ENCODE data around the gene KRTAP10-9.

The KRTAP10-9 gene

DNA sequence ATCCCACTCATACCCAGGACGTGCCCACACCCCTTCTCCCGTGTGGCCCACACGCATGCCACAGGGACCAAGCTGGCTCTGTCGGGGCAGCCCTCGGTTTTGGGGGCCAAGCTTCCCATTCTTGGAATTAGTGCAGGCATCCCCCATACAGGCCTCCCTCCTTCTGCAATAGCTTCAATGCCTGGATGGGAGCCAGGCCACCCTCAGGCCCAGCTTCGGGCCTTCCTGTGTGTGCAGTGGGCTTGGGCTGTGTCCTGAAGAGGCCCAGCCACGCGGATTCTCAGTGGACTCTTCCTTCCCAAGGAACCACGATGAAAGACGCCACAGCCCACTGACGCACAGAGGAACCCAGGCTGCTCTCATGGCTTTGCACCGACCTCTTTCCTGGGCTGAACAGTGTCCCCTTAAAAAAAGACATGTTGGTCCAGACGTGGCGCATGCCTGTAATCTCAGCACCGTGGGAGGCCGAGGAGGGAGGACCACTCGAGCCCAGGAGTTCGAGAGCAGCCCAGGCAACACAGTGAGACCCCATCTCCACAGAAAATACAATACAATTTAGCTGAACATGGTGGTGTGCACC lies 22.7 kb downstream of the KRTAP10-9 start (continued):
- TF ChIP-seq, protein P1, sequence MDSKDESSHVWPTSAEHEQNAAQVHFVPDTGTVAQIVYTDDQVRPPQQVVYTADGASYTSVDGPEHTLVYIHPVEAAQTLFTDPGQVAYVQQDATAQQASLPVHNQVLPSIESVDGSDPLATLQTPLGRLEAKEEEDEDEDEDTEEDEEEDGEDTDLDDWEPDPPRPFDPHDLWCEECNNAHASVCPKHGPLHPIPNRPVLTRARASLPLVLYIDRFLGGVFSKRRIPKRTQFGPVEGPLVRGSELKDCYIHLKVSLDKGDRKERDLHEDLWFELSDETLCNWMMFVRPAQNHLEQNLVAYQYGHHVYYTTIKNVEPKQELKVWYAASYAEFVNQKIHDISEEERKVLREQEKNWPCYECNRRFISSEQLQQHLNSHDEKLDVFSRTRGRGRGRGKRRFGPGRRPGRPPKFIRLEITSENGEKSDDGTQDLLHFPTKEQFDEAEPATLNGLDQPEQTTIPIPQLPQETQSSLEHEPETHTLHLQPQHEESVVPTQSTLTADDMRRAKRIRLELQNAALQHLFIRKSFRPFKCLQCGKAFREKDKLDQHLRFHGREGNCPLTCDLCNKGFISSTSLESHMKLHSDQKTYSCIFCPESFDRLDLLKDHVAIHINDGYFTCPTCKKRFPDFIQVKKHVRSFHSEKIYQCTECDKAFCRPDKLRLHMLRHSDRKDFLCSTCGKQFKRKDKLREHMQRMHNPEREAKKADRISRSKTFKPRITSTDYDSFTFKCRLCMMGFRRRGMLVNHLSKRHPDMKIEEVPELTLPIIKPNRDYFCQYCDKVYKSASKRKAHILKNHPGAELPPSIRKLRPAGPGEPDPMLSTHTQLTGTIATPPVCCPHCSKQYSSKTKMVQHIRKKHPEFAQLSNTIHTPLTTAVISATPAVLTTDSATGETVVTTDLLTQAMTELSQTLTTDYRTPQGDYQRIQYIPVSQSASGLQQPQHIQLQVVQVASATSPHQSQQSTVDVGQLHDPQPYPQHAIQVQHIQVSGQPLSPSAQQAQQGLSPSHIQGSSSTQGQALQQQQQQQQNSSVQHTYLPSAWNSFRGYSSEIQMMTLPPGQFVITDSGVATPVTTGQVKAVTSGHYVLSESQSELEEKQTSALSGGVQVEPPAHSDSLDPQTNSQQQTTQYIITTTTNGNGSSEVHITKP (tag by site-specific recombination; IDR thresholded peaks at IDR 0.05): no peak

DNA sequence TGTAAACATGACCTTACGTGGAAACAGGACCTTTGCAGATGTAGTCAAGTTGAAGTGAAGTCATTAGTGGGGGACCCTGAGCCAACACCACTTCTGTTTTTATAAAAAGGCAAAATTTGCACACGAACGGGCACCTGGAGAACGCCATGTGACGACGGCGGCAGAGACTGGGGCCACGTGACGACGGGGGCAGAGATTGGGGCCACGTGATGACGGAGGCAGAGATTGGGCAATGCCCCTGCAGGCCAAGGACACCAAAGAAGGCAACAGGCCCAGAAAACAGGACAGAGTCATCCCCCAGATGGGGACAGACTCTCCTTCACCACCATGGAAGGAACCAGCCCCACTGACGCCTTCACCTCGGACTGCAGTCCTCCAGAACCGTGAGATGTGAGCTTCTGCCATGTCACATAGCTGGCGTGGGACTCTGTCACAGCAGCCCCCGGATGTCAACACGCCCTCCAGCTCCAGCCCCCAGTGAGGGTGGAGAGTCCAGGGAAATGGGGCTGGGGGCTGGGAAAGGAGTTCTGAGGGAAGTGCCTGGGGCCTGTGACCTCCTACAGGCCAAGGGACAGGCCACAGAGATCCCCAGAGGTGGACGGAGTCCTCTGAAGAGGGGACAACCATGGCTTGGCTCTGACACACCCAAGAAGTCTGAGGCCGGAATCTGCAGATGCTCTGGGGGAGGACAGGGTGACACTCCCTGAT lies 23.5 kb downstream of the KRTAP10-9 start:
- H3K27ac ChIP-seq (ENCODE audit: extremely low read depth, low read depth, low read length): no peak overlapping the region
- no peaks in the 10 kb centered on the region for H3K4me1 ChIP-seq (ENCODE audit: control insufficient read depth, insufficient read depth, low read length)
- H3K4me3 ChIP-seq (ENCODE audit: low read depth, low read length): no peak overlapping the region
- ChIA-PET CTCF (no interaction called here), POLR2A (no interaction called here)
- no peaks in the 10 kb centered on the region for H3K36me3 ChIP-seq (ENCODE audit: control insufficient read depth in 2 of 2, insufficient read depth in 1 of 2, low read length in 2 of 2)
- TF ChIP-seq, protein P2, sequence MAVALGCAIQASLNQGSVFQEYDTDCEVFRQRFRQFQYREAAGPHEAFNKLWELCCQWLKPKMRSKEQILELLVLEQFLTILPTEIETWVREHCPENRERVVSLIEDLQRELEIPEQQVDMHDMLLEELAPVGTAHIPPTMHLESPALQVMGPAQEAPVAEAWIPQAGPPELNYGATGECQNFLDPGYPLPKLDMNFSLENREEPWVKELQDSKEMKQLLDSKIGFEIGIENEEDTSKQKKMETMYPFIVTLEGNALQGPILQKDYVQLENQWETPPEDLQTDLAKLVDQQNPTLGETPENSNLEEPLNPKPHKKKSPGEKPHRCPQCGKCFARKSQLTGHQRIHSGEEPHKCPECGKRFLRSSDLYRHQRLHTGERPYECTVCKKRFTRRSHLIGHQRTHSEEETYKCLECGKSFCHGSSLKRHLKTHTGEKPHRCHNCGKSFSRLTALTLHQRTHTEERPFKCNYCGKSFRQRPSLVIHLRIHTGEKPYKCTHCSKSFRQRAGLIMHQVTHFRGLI (tag by site-specific recombination; IDR thresholded peaks at IDR 0.05): no peak
- TF ChIP-seq ZIC2 (tag by site-specific recombination; IDR thresholded peaks at IDR 0.05) (no peak), ZNF521 (tag by site-specific recombination; IDR thresholded peaks at IDR 0.05) (no peak), ZNF544 (tag by site-specific recombination; IDR thresholded peaks at IDR 0.05) (no peak), ZNF266 (tag by site-specific recombination; IDR thresholded peaks at IDR 0.05; ENCODE audit: low read depth) (no peak), ZNF350 (tag by site-specific recombination; IDR thresholded peaks at IDR 0.05) (no peak), ZNF341 (tag by site-specific recombination; IDR thresholded peaks at IDR 0.05; ENCODE audit: low read depth) (no peak), ZNF239 (tag by site-specific recombination; IDR thresholded peaks at IDR 0.05) (no peak), TCF7L2 (IDR thresholded peaks at IDR 0.05; ENCODE audit: borderline replicate concordance, low read depth, low read length) (no peak), ZNF560 (tag by site-specific recombination; IDR thresholded peaks at IDR 0.05; ENCODE audit: borderline replicate concordance) (no peak), ZNF629 (tag by site-specific recombination; IDR thresholded peaks at IDR 0.05) (no peak), ZNF626 (tag by site-specific recombination; IDR thresholded peaks at IDR 0.05) (no peak), SP3 (tag by site-specific recombination; IDR thresholded peaks at IDR 0.05) (no peak), ZNF423 (tag by site-specific recombination; IDR thresholded peaks at IDR 0.05) (no peak), MYNN (tag by site-specific recombination; IDR thresholded peaks at IDR 0.05; ENCODE audit: borderline replicate concordance) (no peak), ZNF501 (tag by site-specific recombination; IDR thresholded peaks at IDR 0.05) (no peak), ZNF610 (tag by site-specific recombination; IDR thresholded peaks at IDR 0.05; ENCODE audit: borderline replicate concordance) (no peak), ZFP37 (tag by site-specific recombination; IDR thresholded peaks at IDR 0.05) (no peak)
- TF ChIP-seq, protein P3, sequence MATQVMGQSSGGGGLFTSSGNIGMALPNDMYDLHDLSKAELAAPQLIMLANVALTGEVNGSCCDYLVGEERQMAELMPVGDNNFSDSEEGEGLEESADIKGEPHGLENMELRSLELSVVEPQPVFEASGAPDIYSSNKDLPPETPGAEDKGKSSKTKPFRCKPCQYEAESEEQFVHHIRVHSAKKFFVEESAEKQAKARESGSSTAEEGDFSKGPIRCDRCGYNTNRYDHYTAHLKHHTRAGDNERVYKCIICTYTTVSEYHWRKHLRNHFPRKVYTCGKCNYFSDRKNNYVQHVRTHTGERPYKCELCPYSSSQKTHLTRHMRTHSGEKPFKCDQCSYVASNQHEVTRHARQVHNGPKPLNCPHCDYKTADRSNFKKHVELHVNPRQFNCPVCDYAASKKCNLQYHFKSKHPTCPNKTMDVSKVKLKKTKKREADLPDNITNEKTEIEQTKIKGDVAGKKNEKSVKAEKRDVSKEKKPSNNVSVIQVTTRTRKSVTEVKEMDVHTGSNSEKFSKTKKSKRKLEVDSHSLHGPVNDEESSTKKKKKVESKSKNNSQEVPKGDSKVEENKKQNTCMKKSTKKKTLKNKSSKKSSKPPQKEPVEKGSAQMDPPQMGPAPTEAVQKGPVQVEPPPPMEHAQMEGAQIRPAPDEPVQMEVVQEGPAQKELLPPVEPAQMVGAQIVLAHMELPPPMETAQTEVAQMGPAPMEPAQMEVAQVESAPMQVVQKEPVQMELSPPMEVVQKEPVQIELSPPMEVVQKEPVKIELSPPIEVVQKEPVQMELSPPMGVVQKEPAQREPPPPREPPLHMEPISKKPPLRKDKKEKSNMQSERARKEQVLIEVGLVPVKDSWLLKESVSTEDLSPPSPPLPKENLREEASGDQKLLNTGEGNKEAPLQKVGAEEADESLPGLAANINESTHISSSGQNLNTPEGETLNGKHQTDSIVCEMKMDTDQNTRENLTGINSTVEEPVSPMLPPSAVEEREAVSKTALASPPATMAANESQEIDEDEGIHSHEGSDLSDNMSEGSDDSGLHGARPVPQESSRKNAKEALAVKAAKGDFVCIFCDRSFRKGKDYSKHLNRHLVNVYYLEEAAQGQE (tag by site-specific recombination; IDR thresholded peaks at IDR 0.05): no peak
- TF ChIP-seq, protein P4, sequence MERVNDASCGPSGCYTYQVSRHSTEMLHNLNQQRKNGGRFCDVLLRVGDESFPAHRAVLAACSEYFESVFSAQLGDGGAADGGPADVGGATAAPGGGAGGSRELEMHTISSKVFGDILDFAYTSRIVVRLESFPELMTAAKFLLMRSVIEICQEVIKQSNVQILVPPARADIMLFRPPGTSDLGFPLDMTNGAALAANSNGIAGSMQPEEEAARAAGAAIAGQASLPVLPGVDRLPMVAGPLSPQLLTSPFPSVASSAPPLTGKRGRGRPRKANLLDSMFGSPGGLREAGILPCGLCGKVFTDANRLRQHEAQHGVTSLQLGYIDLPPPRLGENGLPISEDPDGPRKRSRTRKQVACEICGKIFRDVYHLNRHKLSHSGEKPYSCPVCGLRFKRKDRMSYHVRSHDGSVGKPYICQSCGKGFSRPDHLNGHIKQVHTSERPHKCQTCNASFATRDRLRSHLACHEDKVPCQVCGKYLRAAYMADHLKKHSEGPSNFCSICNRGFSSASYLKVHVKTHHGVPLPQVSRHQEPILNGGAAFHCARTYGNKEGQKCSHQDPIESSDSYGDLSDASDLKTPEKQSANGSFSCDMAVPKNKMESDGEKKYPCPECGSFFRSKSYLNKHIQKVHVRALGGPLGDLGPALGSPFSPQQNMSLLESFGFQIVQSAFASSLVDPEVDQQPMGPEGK (tag by site-specific recombination; IDR thresholded peaks at IDR 0.05): no peak
- no peaks in the 10 kb centered on the region for H3K9me3 ChIP-seq (ENCODE audit: control insufficient read depth, insufficient read depth, low read depth, low read length)

Measured in HEK293 (cell line).